Brain microvascular endothelial cell (primary cell): ENCODE measurements around the gene PSME4.

Experiments used
- DNase-seq: peaks from one replicate; pipeline ENCODE4 v3.0.0-alpha.2; 2020
- H3K27ac ChIP-seq: fragments of 250-450 bp; sonication (Bioruptor Pico); 2 replicates; pipeline ENCODE4 v1.5.1; 2020; ENCODE audit warnings: mild to moderate bottlenecking, moderate library complexity
- H3K27me3 ChIP-seq: fragments of 250-450 bp; sonication (Bioruptor Pico); replicated peaks from 2 replicates; pipeline ENCODE4 v1.5.1; 2020; ENCODE audit warnings: mild to moderate bottlenecking
- H3K36me3 ChIP-seq: fragments of 250-450 bp; sonication (Bioruptor Pico); replicated peaks from 2 replicates; pipeline ENCODE4 v1.5.1; 2020; ENCODE audit warnings: mild to moderate bottlenecking
- H3K4me3 ChIP-seq: 2 replicates; pipeline ENCODE4 v1.5.1; 2011; ENCODE audit warnings: low read depth, mild to moderate bottlenecking, control low read depth, low read length, moderate library complexity
- CTCF ChIP-seq: IDR thresholded peaks from 2 replicates; pipeline ENCODE4 v1.5.1; 2011; ENCODE audit warnings: low read depth, mild to moderate bottlenecking, moderate library complexity, low read length, control low read depth, inconsistent platforms; ENCODE audit errors: missing control alignments
- in situ Hi-C: cut with HindIII; loops from 2 replicates; pipeline ENCODE4 v1.10.0; 2017; ENCODE audit warnings: low sequenced_read_pairs, low pct_ligation_motif_present

PSME4 gene

GRCh38 chr2:53907582-53907981 is 63.2 kb downstream of the PSME4 start:
- no peak overlapping the region for H3K4me3 ChIP-seq
- in situ Hi-C loops, result no loop called here
- peaks cover 64% of the 10 kb centered on the region for H3K36me3 ChIP-seq
- TF ChIP-seq CTCF, result no peak
- no peaks in the 10 kb centered on the region for H3K27me3 ChIP-seq
- DNase-seq, result no peak
- no peak overlapping the region for H3K27ac ChIP-seq

- in situ Hi-C loops, result no loop called here
- no peak for TF ChIP-seq CTCF
- Histone ChIP-seq H3K27ac (no peak overlapping the region), H3K36me3 (peaks cover 79% of the 10 kb centered on the region), H3K4me3 (no peak overlapping the region), H3K27me3 (no peaks in the 10 kb centered on the region)
- no peak for DNase-seq
Measured at GRCh38 chr2:53905396-53905795, 65.4 kb downstream of the PSME4 start.

GRCh38 chr2:53903011-53903410 is 67.8 kb downstream of the PSME4 start:
- in situ Hi-C loops, result no loop called here
- H3K27ac ChIP-seq, result no peak overlapping the region
- H3K27me3 ChIP-seq, result no peaks in the 10 kb centered on the region
- TF ChIP-seq CTCF, result no peak
- H3K4me3 ChIP-seq, result no peak overlapping the region
- DNase-seq, result no peak
- peaks cover 82% of the 10 kb centered on the region for H3K36me3 ChIP-seq

GRCh38 chr2:53901192-53901591 is 69.6 kb downstream of the PSME4 start:
- Histone ChIP-seq H3K27me3 (no peaks in the 10 kb centered on the region), H3K4me3 (no peak overlapping the region), H3K27ac (no peak overlapping the region), H3K36me3 (peaks cover 75% of the 10 kb centered on the region)
- in situ Hi-C loops, result no loop called here
- TF ChIP-seq CTCF, result no peak
- no peak for DNase-seq

- no peak overlapping the region for H3K27ac ChIP-seq
- H3K36me3 ChIP-seq, result peaks cover 69% of the 10 kb centered on the region
- peak; percentile 13 for DNase-seq
- in situ Hi-C loops, result no loop called here
- TF ChIP-seq CTCF, result no peak
- no peaks in the 10 kb centered on the region for H3K27me3 ChIP-seq
- no peak overlapping the region for H3K4me3 ChIP-seq
Measured at GRCh38 chr2:53896864-53897263, 73.9 kb downstream of the PSME4 start.
